Transverse colon (tissue), 4 donors: ENCODE measurements around the gene MRPL41. TPM values are rescaled to one million over a fixed set of nuclear protein-coding genes. Genes with fewer than 3 reads are reported as not detected.

Experiments
- DNase-seq: peaks from one replicate; pipeline ENCODE4 v3.0.0-alpha.2; 2019
- H3K27ac ChIP-seq, 4 donors: fragments of 200-600 bp; sonication (generic); 2 replicates each; pipeline ENCODE4 v1.5.1; 2016 to 2018; ENCODE audit warnings: inconsistent platforms in 4 of 4
- H3K27me3 ChIP-seq: fragments of 200-600 bp; sonication (generic); 2 replicates; pipeline ENCODE4 v1.5.1; 2017; ENCODE audit warnings: inconsistent platforms
- H3K36me3 ChIP-seq, 4 donors: fragments of 200-600 bp; sonication (generic); 2 replicates each; pipeline ENCODE4 v1.5.1; 2017 to 2019; ENCODE audit warnings: inconsistent platforms in 4 of 4
- H3K4me1 ChIP-seq, 4 donors: fragments of 200-600 bp; sonication (generic); 2 replicates each; pipeline ENCODE4 v1.5.1; 2017 to 2020; ENCODE audit warnings: inconsistent platforms in 4 of 4
- H3K4me3 ChIP-seq, 4 donors: fragments of 200-600 bp; sonication (generic); 1 replicate in 1 of 4; 2 replicates in 3 of 4; pipeline versions ENCODE4 v1.5.1 to v1.6.1; 2017 to 2019; ENCODE audit warnings: inconsistent platforms in 4 of 4
- H3K9me3 ChIP-seq, 2 donors: fragments of 200-600 bp; sonication (generic); 2 replicates each; pipeline ENCODE4 v1.5.1; 2017 to 2019; ENCODE audit warnings: inconsistent platforms in 2 of 2
- CTCF ChIP-seq, 5 experiments: fragments of 200-600 bp in 3 of 5; fragments of 450-650 bp in 2 of 5; sonication (generic) in 3 of 5; IDR thresholded peaks; 1 replicate in 2 of 5; 2 replicates in 3 of 5; pipeline ENCODE4 v1.5.1; 2016 to 2017; ENCODE audit warnings: antibody characterized with exemption in 5 of 5, inconsistent platforms in 3 of 5, mild to moderate bottlenecking in 2 of 5, moderate library complexity in 1 of 5
- EP300 ChIP-seq: sonication (generic); formaldehyde crosslinking; IDR thresholded peaks from one replicate; pipeline ENCODE4 v1.6.1; 2017; ENCODE audit warnings: antibody characterized with exemption, low read depth
- POLR2A ChIP-seq: fragments of 450-650 bp; IDR thresholded peaks from one replicate; pipeline ENCODE4 v1.6.1; 2016; ENCODE audit warnings: antibody characterized with exemption, mild to moderate bottlenecking, moderate library complexity
- POLR2AphosphoS5 ChIP-seq, 3 donors: sonication (generic); formaldehyde crosslinking; IDR thresholded peaks; one replicate each; pipeline ENCODE4 v1.6.1; 2016; ENCODE audit warnings: antibody characterized with exemption in 3 of 3
- WGBS, 2 donors: methylation state at CpG; one replicate each; pipeline ENCODE4 v1.1.5; 2018; ENCODE audit warnings: low coverage in 1 of 2; 5-methylcytosine and 5-hydroxymethylcytosine counted together
- in situ Hi-C, 4 donors: fragments of 200-750 bp; cut with MboI; loops; one replicate each; pipeline versions ENCODE4 v1.15.0 to v1.15.1; 2017; ENCODE audit warnings: low sequenced_read_pairs in 3 of 4, low pct_ligation_motif_present in 1 of 4, low pct_unique_long_range_greater_than_20kb in 1 of 4
- intact Hi-C: fragments of 100-400 bp; cut with DNase I; formaldehyde crosslinking; loops from one replicate; pipeline ENCODE4 v1.15.1; 2023; ENCODE audit warnings: low total_unique reads
- total RNA-seq, 4 donors: library from RNA; depleted of rRNA; stranded (reverse); fragments of >200 nt; gene quantifications; one replicate each; pipeline ENCODE4 v1.1.0, GENCODE V29; 2016

MRPL41 gene
- total RNA-seq: 100 to 1,000 TPM; 109 to 144 (median 119) TPM

DNA sequence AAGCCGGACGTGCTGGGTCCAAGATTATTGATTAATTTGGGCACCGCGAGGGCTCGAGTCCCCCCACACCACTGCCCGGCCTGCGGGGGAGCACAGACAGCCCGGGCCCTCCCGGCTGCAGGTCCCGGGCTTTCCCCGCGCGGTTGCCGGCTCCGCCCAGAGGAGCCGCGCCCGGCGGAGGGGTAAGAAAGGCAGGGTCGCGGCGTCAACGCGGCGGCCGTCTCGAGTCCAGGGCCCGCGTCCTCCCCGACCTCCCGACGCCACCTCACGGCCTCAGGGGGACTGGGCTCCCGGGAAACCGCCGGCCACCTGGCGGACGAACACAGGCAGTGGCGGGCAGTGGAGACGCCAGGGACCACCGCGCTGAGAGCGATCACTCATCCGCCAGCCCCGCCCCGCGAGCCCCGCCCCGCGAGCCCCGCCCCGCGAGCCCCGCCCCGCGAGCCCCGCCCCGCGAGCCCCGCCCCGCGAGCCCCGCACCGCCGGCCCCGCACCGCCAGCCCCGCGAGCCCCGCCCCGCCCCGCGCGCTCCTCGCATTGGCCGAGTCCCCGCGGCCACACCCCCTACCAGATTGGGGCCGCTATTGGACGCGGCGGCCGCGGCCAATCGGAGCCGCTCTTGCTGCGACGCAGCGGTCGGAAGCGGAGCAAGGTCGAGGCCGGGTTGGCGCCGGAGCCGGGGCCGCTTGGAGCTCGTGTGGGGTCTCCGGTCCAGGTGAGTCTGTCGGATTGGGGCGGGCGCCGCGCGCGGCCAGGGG lies at the start of gene MRPL41:
Gene MRPL41 (plus strand): TSS at position 616 of the 758 bp plus-strand sequence. CDS start 203 bp downstream, outside the sequence.
- intact Hi-C loops (no loop called here), in situ Hi-C loops (no loop called here)
- Histone ChIP-seq H3K9me3 (no peaks in the 10 kb centered on the region), H3K36me3 (no peaks in the 10 kb centered on the region), H3K4me1 (peaks cover 14 to 38% (median 25%) of the 10 kb centered on the region in 4 donors), H3K4me3 (peak within 1 kb of the TSS; percentile 74 to 96 (median 86)), H3K27ac (peak within 1 kb of the TSS; percentile 95 to 98 (median 98)), H3K27me3 (no peaks in the 10 kb centered on the region)
- peak; percentile 95 for DNase-seq
- TF ChIP-seq EP300 (no peak), CTCF (IDR thresholded peaks at IDR 0.05) (peak; percentile 36 to 71 (median 56)), POLR2AphosphoS5 (IDR thresholded peaks at IDR 0.05) (peak; percentile 91 to 96 (median 95)), POLR2A (peak; percentile 82)
- 0% methylated on average over 54 of the region's 106 CpGs; no CpG with 5 or more reads in 1 of the 2 donors for WGBS, 2 donors

- Histone ChIP-seq H3K36me3 (no peaks in the 10 kb centered on the region), H3K4me3 (no peak overlapping the region), H3K9me3 (no peaks in the 10 kb centered on the region), H3K27ac (no peak overlapping the region), H3K27me3 (no peaks in the 10 kb centered on the region), H3K4me1 (no peaks in the 10 kb centered on the region)
- intact Hi-C loops (no loop called here), in situ Hi-C loops (no loop called here)
- TF ChIP-seq POLR2AphosphoS5 (IDR thresholded peaks at IDR 0.05) (no peak), EP300 (no peak), POLR2A (no peak), CTCF (IDR thresholded peaks at IDR 0.05) (no peak)
- WGBS, 2 donors: 86% methylated on average over 32 of the region's 36 CpGs; no CpG with 5 or more reads in 1 of the 2 donors
- DNase-seq: no peak
Observed at GRCh38 chr9:137502008-137502911, 49.4 kb upstream of the MRPL41 start.

DNA sequence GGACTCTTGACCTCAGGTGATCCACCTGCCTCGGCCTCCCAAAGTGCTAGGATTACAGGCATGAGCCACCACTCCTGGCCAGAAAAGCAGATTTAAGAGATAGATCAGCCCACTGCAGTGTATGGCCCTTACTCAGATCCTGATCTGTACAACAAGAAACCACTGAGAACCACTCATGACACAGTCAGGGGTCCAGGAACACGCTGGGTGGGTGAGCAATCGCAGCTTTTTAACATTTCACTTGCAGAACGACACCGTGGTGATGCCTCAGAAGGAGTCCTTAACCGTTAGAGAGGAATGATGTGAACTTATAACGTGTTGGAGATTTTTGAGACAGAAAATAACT lies 47.3 kb upstream of the MRPL41 start:
- intact Hi-C loops: no loop called here
- TF ChIP-seq CTCF (IDR thresholded peaks at IDR 0.05) (no peak), EP300 (no peak), POLR2A (no peak)
- 77 to 87% methylated on average over 5 to 7 of the region's 7 CpGs for WGBS, 2 donors

DNA sequence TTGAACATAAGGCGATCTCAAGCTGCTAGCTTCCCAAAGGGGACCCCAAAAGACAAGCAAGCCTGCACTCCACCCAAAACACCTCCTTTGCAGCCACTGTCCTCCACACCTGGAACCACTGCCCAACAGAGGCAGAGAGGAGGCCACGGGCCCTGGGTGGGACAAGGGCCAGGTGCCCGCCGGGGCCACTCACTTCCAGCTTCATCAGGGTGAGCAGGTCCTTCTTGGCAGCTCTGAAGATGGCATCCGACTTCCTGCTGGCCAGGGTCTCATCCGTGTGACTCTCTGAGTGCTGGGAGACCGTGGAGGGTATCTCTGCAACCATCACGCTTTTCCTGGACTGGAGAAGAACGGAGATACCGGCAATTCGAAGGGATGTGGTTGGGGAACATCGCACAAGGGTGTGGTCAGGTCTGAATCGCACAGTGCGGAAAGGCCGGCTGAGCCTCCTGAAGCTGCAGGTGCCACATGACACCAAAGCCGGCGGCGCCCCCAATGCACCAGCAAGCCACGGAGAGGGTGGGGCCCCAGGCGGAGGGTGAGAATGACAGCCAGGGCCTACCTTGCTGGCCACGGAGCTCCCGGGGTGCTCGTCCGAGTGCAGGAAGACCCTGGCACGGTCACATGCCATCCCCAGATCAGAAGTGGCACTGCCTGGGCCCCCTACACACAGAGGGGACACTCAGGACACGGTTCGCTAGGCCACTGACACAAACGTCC lies 46.1 kb upstream of the MRPL41 start:
- no peak for TF ChIP-seq POLR2AphosphoS5 (IDR thresholded peaks at IDR 0.05)
- TF ChIP-seq CTCF (IDR thresholded peaks at IDR 0.05): no peak
- no peak for TF ChIP-seq POLR2A
- no peak for TF ChIP-seq EP300

More for the DNA sequence above, 47.3 kb upstream of the MRPL41 start:
- in situ Hi-C loops: no loop called here
- Histone ChIP-seq H3K4me3 (no peak overlapping the region), H3K4me1 (no peaks in the 10 kb centered on the region), H3K27me3 (no peaks in the 10 kb centered on the region), H3K9me3 (no peaks in the 10 kb centered on the region), H3K36me3 (no peaks in the 10 kb centered on the region), H3K27ac (no peak overlapping the region)
- DNase-seq: no peak

More for the DNA sequence above, 46.1 kb upstream of the MRPL41 start:
- Histone ChIP-seq H3K4me3 (no peak overlapping the region), H3K4me1 (no peaks in the 10 kb centered on the region), H3K27ac (no peak overlapping the region), H3K9me3 (no peaks in the 10 kb centered on the region), H3K27me3 (no peaks in the 10 kb centered on the region), H3K36me3 (no peaks in the 10 kb centered on the region)
- DNase-seq: no peak
- intact Hi-C loops (no loop called here), in situ Hi-C loops (no loop called here)
- 95 to 100% methylated on average over 1 to 28 of the region's 28 CpGs for WGBS, 2 donors
